Kidney capillary endothelial cell (primary cell): ENCODE data around the gene TMEM72.

ENCODE experiments used
- DNase-seq: peaks from one replicate; pipeline ENCODE4 v3.0.0-alpha.2; 2018; ENCODE audit warnings: low spot score

Gene TMEM72

GRCh38 chr10:44934416-44935200, 23.5 kb downstream of the TMEM72 start:
- peak; percentile 32 for DNase-seq

- DNase-seq, result no peak
These were observed 24.2 kb downstream of the TMEM72 start for GRCh38 chr10:44935201-44935965.

GRCh38 chr10:44935966-44936295, 24.8 kb downstream of the TMEM72 start:
- DNase-seq, result no peak

GRCh38 chr10:44936314-44936975, 25.3 kb downstream of the TMEM72 start:
- DNase-seq, result no peak

- DNase-seq, result no peak
These were observed 26.3 kb downstream of the TMEM72 start for GRCh38 chr10:44937196-44938005.

- DNase-seq, result no peak
These were observed 27.8 kb downstream of the TMEM72 start for GRCh38 chr10:44938956-44939355.

GRCh38 chr10:44939691-44940401, 28.7 kb downstream of the TMEM72 start:
- DNase-seq, result no peak

- no peak for DNase-seq
These were observed 33.2 kb downstream of the TMEM72 start for GRCh38 chr10:44944354-44944753.

- DNase-seq, result no peak
These were observed 35.1 kb downstream of the TMEM72 start for GRCh38 chr10:44946205-44946604.

- no peak for DNase-seq
These were observed 36.4 kb downstream of the TMEM72 start for GRCh38 chr10:44947371-44948152.

- DNase-seq, result no peak
These were observed 37.5 kb downstream of the TMEM72 start for GRCh38 chr10:44948642-44949041.

- no peak for DNase-seq
These were observed 38.1 kb downstream of the TMEM72 start for GRCh38 chr10:44949127-44949802.

- no peak for DNase-seq
These were observed 38.8 kb downstream of the TMEM72 start for GRCh38 chr10:44949915-44950314.

- no peak for DNase-seq
These were observed 39.4 kb downstream of the TMEM72 start for GRCh38 chr10:44950326-44951225.

GRCh38 chr10:44951576-44952226, 40.6 kb downstream of the TMEM72 start:
- no peak for DNase-seq

- no peak for DNase-seq
These were observed 41.7 kb downstream of the TMEM72 start for GRCh38 chr10:44952779-44953231.

- no peak for DNase-seq
These were observed 42.9 kb downstream of the TMEM72 start for GRCh38 chr10:44954042-44954441.

GRCh38 chr10:44954962-44955361, 43.8 kb downstream of the TMEM72 start:
- DNase-seq, result no peak
